SKM-1 (cell line): ENCODE data around the gene USP21.

Experiments
- DNase-seq: peaks from one replicate; lab custom pipeline; 2025; ENCODE audit not compliant: unreplicated experiment; lab: John Stamatoyannopoulos, UW

Gene USP21

DNA sequence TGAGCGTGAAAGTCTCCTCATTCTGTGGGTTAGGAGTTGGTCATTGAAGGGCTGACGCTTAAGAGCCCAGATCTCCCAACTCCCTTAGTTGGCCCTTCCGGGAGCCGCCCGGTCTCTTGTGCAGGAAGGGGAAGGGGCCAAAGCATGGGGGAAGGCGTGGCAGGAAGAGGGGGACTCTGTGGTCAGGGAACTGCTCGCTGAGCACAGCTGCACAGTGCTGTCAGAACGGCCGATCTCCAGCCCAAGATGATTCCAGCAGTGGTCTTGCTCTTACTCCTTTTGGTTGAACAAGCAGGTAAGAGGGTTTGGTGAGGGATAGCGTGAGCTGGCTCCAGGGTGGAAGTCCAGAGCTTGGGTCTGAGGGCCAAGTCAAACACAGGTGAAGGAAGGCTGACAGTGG is 55.8 kb downstream of the USP21 start, which contains the start of gene FCER1G:
TSS of gene FCER1G (plus strand) at position 220 of the 400 bp plus-strand sequence. CDS start at position 247, 27 bp downstream.
- DNase-seq: peak; percentile 84
